HL-60 (cell line): ENCODE data around the gene SFMBT2.
"Not testable (repeated sequence)": the region's sequence is repeated elsewhere in the genome, so short reads cannot be mapped to it uniquely, and the experiment has no call there.

ENCODE experiments used
- DNase-seq, 2 experiments: peaks; one replicate each; pipeline ENCODE4 v3.0.0-alpha.2; 2010 to 2020; ENCODE audit warnings: low read depth in 1 of 2, low spot score in 1 of 2
- H3K27ac ChIP-seq: fragments of 250-450 bp; sonication (Bioruptor Pico); replicated peaks from 2 replicates; pipeline ENCODE4 v1.5.1; 2020; ENCODE audit warnings: mild to moderate bottlenecking, moderate library complexity
- H3K27me3 ChIP-seq: fragments of 250-450 bp; sonication (Bioruptor Pico); 2 replicates; pipeline ENCODE4 v1.5.1; 2021; ENCODE audit warnings: mild to moderate bottlenecking, moderate library complexity; ENCODE audit not compliant: insufficient read depth, poor library complexity, severe bottlenecking
- H3K4me3 ChIP-seq: replicated peaks from 2 replicates; pipeline ENCODE4 v1.5.1; 2011; ENCODE audit warnings: mild to moderate bottlenecking, control low read depth, low read length; ENCODE audit not compliant: insufficient read depth
- CTCF ChIP-seq: IDR thresholded peaks from one replicate; pipeline ENCODE4 v1.5.1; 2011; ENCODE audit warnings: low read length, control low read depth, inconsistent platforms; ENCODE audit not compliant: insufficient read depth
- GABPA ChIP-seq: IDR thresholded peaks from 2 replicates; pipeline ENCODE4 v1.6.1; 2012; ENCODE audit warnings: low read depth
- POLR2AphosphoS5 ChIP-seq: IDR thresholded peaks from 2 replicates; pipeline ENCODE4 v1.6.1; 2012; ENCODE audit warnings: low read depth
- SPI1 ChIP-seq: IDR thresholded peaks from 2 replicates; pipeline ENCODE4 v1.6.1; 2012; ENCODE audit warnings: low read depth, mild to moderate bottlenecking, borderline replicate concordance
- TF ChIP-seq, protein P1 (sequence below): IDR thresholded peaks from 2 replicates; pipeline ENCODE4 v1.6.1; 2012; ENCODE audit warnings: low read depth; ENCODE audit not compliant: insufficient replicate concordance

The SFMBT2 gene

DNA sequence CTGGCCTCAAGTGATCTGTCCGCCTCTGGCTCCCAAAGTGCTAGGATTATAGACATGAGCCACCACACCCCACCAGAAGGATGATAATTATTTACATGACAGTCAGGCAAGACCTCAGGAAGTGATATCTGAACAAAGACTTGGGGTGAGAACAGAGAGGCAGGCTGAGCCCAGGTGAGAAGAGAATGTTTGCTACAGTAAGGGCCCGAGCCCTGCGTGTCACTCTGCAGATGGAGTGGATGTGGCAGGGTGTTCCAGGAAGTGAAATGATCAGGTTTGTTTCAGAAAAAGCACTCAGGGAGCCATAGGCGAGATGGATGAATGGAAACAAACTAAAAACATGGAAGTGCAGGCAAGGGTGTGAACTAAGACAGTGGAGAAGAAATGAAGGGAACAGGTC is 22.2 kb downstream of the SFMBT2 start:
- DNase-seq: no peak
- no peak for TF ChIP-seq POLR2AphosphoS5
- no peak for TF ChIP-seq GABPA
- TF ChIP-seq CTCF: no peak
- TF ChIP-seq SPI1: no peak
- TF ChIP-seq, protein P1, sequence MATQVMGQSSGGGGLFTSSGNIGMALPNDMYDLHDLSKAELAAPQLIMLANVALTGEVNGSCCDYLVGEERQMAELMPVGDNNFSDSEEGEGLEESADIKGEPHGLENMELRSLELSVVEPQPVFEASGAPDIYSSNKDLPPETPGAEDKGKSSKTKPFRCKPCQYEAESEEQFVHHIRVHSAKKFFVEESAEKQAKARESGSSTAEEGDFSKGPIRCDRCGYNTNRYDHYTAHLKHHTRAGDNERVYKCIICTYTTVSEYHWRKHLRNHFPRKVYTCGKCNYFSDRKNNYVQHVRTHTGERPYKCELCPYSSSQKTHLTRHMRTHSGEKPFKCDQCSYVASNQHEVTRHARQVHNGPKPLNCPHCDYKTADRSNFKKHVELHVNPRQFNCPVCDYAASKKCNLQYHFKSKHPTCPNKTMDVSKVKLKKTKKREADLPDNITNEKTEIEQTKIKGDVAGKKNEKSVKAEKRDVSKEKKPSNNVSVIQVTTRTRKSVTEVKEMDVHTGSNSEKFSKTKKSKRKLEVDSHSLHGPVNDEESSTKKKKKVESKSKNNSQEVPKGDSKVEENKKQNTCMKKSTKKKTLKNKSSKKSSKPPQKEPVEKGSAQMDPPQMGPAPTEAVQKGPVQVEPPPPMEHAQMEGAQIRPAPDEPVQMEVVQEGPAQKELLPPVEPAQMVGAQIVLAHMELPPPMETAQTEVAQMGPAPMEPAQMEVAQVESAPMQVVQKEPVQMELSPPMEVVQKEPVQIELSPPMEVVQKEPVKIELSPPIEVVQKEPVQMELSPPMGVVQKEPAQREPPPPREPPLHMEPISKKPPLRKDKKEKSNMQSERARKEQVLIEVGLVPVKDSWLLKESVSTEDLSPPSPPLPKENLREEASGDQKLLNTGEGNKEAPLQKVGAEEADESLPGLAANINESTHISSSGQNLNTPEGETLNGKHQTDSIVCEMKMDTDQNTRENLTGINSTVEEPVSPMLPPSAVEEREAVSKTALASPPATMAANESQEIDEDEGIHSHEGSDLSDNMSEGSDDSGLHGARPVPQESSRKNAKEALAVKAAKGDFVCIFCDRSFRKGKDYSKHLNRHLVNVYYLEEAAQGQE: no peak
- Histone ChIP-seq H3K4me3 (no peak overlapping the region), H3K27ac (no peak overlapping the region), H3K27me3 (no peaks in the 10 kb centered on the region)

GRCh38 chr10:7388149-7388548 is 22.7 kb downstream of the SFMBT2 start:
- H3K27me3 ChIP-seq, DNase-seq, H3K27ac ChIP-seq, H3K4me3 ChIP-seq: not testable (repeated sequence)

GRCh38 chr10:7385114-7385513 is 25.7 kb downstream of the SFMBT2 start:
- Histone ChIP-seq H3K27ac (no peak overlapping the region), H3K4me3 (no peak overlapping the region)

DNA sequence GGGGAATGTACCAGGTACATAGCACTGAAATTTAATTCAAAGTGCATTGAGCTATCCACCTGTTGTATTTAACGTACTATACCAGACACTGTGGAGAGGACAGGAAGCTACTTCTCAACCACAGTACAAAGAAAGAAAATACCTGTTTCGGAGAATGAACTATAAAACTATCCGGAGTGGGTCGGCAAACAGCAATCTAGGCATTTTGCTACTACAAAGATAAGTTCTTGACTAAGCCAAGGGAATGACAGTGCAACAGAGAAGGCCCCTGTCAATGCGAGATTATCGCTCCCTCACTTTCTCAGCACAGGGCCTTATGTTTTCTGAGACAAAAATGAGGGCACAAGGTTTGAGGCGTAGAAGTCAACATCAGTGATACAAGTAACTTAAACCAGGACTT is 27.4 kb downstream of the SFMBT2 start:
- TF ChIP-seq POLR2AphosphoS5: no peak
- no peak for TF ChIP-seq CTCF
- TF ChIP-seq GABPA: no peak

More at GRCh38 chr10:7385114-7385513, 25.7 kb downstream of the SFMBT2 start:
- TF ChIP-seq GABPA (no peak), POLR2AphosphoS5 (no peak), CTCF (no peak), SPI1 (no peak)
- TF ChIP-seq, protein P1: no peak
- H3K27me3 ChIP-seq: no peaks in the 10 kb centered on the region
- DNase-seq: no peak

More for the DNA sequence above, 27.4 kb downstream of the SFMBT2 start:
- no peaks in the 10 kb centered on the region for H3K27me3 ChIP-seq
- no peak overlapping the region for H3K27ac ChIP-seq
- no peak overlapping the region for H3K4me3 ChIP-seq
- no peak for DNase-seq
